Hepatocyte (in vitro differentiated cells): ENCODE results near the gene CDK4. TPM values are rescaled to one million over a fixed set of nuclear protein-coding genes. Genes with fewer than 3 reads are reported as not detected.
A peak's percentile ranks its signal among the peaks of the same experiment; 100 is the strongest.

Experiments used
- DNase-seq: peaks from one replicate; pipeline ENCODE4 v3.0.0-alpha.2; 2016; ENCODE audit warnings: low spot score
- H2AFZ ChIP-seq: fragments of 200-600 bp; sonication (generic); 2 replicates; pipeline ENCODE4 v1.6.0; 2016; ENCODE audit warnings: antibody characterized with exemption, mild to moderate bottlenecking
- H3K27ac ChIP-seq: fragments of 200-600 bp; sonication (generic); 2 replicates; pipeline ENCODE4 v1.5.1; 2016; ENCODE audit warnings: mild to moderate bottlenecking
- H3K27me3 ChIP-seq: fragments of 200-600 bp; sonication (generic); 2 replicates; pipeline ENCODE4 v1.6.1; 2016
- H3K36me3 ChIP-seq: fragments of 200-600 bp; sonication (generic); replicated peaks from 2 replicates; pipeline ENCODE4 v1.5.1; 2016; ENCODE audit warnings: low read depth; ENCODE audit not compliant: insufficient read depth
- H3K4me1 ChIP-seq: fragments of 200-600 bp; sonication (generic); 2 replicates; pipeline ENCODE4 v1.5.1; 2016; ENCODE audit warnings: mild to moderate bottlenecking, moderate library complexity; ENCODE audit not compliant: insufficient read depth
- H3K4me2 ChIP-seq: fragments of 200-600 bp; sonication (generic); 2 replicates; pipeline ENCODE4 v1.6.0; 2016
- H3K4me3 ChIP-seq: fragments of 200-600 bp; sonication (generic); 2 replicates; pipeline ENCODE4 v1.5.1; 2016; ENCODE audit warnings: mild to moderate bottlenecking
- H3K79me2 ChIP-seq: fragments of 200-600 bp; sonication (generic); 2 replicates; pipeline ENCODE4 v1.6.0; 2017; ENCODE audit warnings: mild to moderate bottlenecking
- H3K9me2 ChIP-seq: fragments of 200-600 bp; sonication (generic); replicated peaks from 2 replicates; pipeline ENCODE4 v1.6.0; 2017; ENCODE audit warnings: mild to moderate bottlenecking; ENCODE audit not compliant: insufficient read depth
- H3K9me3 ChIP-seq: fragments of 200-600 bp; sonication (generic); 2 replicates; pipeline ENCODE4 v1.5.1; 2016; ENCODE audit warnings: low read depth, mild to moderate bottlenecking
- H4K20me1 ChIP-seq: fragments of 200-600 bp; sonication (generic); 2 replicates; pipeline ENCODE4 v1.6.0; 2016; ENCODE audit warnings: mild to moderate bottlenecking; ENCODE audit not compliant: insufficient read depth, poor library complexity, severe bottlenecking
- CTCF ChIP-seq: fragments of 200-600 bp; sonication (generic); IDR thresholded peaks from 2 replicates; pipeline ENCODE4 v1.5.1; 2016; ENCODE audit warnings: antibody characterized with exemption, mild to moderate bottlenecking; ENCODE audit not compliant: poor library complexity
- EZH2 ChIP-seq: fragments of 200-600 bp; sonication (generic); IDR thresholded peaks from 2 replicates; pipeline ENCODE4 v1.6.1; 2016; ENCODE audit warnings: antibody characterized with exemption, mild to moderate bottlenecking, borderline replicate concordance
- EZH2phosphoT487 ChIP-seq: fragments of 200-600 bp; sonication (generic); IDR thresholded peaks from one replicate; pipeline ENCODE4 v1.6.1; 2018; ENCODE audit warnings: antibody characterized with exemption, mild to moderate bottlenecking, low read depth, moderate library complexity; ENCODE audit not compliant: unreplicated experiment, severe bottlenecking
- WGBS: methylation state at CpG from one replicate; pipeline ENCODE4 v1.1.6; 2016; ENCODE audit warnings: low lambda C conversion rate; ENCODE audit errors: missing lambda C conversion rate; 5-methylcytosine and 5-hydroxymethylcytosine counted together
- polyA plus RNA-seq: library from polyadenylated mRNA; unstranded; fragments of >200 nt; fragmentation: Nextera tagmentation; extraction: Ambion mirVana; gene quantifications from 2 replicates; pipeline ENCODE4 v1.2.1, GENCODE V29; 2016
- total RNA-seq: library from RNA; depleted of rRNA; stranded (reverse); fragments of >200 nt; gene quantifications from 2 replicates; pipeline ENCODE4 v1.2.3, GENCODE V29; 2014

Gene CDK4
- total and polyA plus RNA-seq, 2 experiments from 2014 or later = 306 to 308 TPM

DNA sequence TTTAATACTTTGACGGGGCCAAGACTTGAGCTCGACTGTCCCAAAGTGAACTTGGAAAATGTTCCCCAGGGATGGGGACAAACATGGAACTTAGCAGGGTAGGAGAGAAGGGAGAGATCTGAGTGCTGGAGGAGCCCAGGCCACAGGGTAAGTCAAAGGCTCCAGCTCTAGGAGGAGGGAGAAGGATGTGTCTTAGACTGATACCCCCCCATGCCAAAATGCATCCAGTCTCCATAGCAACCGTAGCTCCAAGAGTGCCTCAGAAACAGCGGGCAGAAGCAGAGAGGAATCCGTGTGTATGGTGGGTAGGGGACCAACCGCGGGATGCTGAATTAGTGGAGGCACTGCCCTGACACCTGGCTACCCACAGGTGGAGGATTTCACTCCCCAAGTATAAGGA is 12.7 kb downstream of the CDK4 start:
- Histone ChIP-seq H3K79me2 (no peaks in the 10 kb centered on the region), H3K4me1 (peaks cover 23% of the 10 kb centered on the region), H2AFZ (no peak overlapping the region), H3K27me3 (peaks cover 91% of the 10 kb centered on the region), H3K9me3 (no peaks in the 10 kb centered on the region), H3K4me3 (no peak overlapping the region), H3K9me2 (no peaks in the 10 kb centered on the region), H3K4me2 (peak overlapping the region; percentile 94), H3K27ac (no peak overlapping the region), H3K36me3 (no peaks in the 10 kb centered on the region), H4K20me1 (no peaks in the 10 kb centered on the region)
- TF ChIP-seq CTCF = no peak
- no peak for TF ChIP-seq EZH2
- TF ChIP-seq EZH2phosphoT487 = no peak
- DNase-seq = no peak
- 28% methylated on average over 7 of the region's 7 CpGs for WGBS

DNA sequence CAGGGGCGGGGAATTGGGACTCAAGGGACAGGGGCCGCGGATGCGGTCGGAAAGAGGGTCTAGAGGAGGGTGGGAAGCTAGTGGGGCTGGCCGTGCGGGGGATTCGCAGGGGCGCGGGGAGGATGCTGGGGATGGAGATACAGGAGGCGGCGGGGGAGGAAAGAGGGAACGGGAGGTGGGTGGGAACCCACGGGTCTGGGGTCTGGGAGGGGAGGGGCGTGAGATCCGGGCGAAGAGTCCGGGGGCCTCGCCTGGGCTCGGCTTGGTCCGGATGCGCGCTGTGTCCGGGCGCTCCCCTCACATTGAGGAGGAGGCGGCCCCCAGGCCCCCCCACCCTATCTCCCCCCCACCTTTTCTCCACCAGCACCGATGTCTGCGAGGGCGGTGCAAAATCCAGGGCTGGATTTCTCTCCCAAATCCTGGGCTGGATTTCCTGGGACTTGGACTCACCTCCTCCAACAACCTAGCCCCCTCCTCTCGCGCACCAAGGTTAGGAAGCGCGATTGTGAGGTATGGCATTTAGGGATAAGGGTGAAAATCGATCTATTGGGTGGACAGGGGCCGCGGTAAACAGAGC is 13.4 kb downstream of the CDK4 start, which contains the start of gene AGAP2:
Gene AGAP2 (minus strand): TSS at position 82 of the 577 bp plus-strand sequence. CDS start 496 bp downstream, outside the sequence.
- 3% methylated on average over 9 of the region's 36 CpGs for WGBS
- Histone ChIP-seq H3K4me2 (peak within 1 kb of the TSS; percentile 94), H3K27ac (no peak within 1 kb of the TSS), H3K4me1 (peaks cover 23% of the 10 kb centered on the region), H3K79me2 (no peaks in the 10 kb centered on the region), H3K36me3 (no peaks in the 10 kb centered on the region), H3K4me3 (peak within 1 kb of the TSS; percentile 42), H3K9me3 (no peaks in the 10 kb centered on the region), H3K9me2 (no peaks in the 10 kb centered on the region), H3K27me3 (peaks cover 98% of the 10 kb centered on the region), H2AFZ (peak within 1 kb of the TSS; percentile 68), H4K20me1 (no peaks in the 10 kb centered on the region)
- no peak for DNase-seq
- TF ChIP-seq EZH2 (no peak), CTCF (no peak), EZH2phosphoT487 (no peak)

DNA sequence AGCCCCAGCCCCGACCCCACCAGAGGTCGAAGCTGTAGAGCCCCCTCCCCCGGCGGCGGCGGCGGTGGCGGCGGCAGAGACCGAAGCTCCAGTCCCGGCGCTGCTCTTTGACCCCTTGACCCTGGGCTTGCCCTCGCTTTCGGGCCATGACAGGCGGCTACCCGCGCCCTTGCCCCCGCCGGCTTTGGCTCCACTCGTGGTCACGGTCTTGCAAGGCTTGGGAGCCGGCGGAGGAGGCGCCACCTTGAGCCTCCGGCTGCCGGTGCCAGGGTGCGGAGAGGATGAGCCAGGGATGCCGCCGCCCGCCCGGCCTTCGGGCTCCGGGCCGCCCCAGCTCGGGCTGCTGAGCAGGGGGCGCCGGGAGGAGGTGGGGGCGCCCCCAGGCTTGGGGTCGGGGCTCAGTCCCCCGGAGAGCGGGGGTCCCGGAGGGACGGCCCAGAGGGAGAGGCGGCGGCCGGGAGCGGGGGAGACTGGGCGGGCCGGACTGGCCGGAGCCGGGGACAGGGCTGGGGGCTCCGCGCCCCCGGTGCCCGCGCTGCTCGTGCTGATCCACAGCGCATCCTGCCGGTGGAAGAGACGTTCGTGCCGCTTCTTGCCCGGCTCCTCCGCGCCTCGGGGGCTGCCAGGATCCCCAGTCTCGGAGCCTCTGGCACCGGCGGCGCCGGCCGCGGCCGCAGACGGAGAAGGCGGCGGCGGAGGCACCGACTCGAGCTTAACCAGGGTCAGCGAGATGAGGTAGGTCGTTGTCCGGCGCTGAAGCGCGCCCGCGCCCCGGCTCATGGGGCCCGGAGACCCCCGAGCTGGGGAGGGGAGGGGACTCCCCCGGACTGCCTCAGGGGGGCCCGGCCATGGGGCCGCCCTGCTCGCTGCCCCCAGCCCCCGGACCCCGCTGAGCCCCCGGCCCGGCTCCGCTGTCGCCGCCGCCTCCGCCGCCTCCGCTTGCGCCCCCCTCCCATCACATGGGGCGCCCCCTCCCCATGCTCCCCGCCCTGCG is 14.3 kb downstream of the CDK4 start:
- peak overlapping the region; percentile 94 for H3K4me2 ChIP-seq
- peaks cover 98% of the 10 kb centered on the region for H3K27me3 ChIP-seq
- H3K79me2 ChIP-seq = no peaks in the 10 kb centered on the region
- H3K27ac ChIP-seq = no peak overlapping the region
- H2AFZ ChIP-seq = peak overlapping the region; percentile 68
- TF ChIP-seq EZH2phosphoT487 = peak; percentile 75
- peak; percentile 36 for TF ChIP-seq CTCF
- TF ChIP-seq EZH2 = peak; percentile 96
- no peaks in the 10 kb centered on the region for H3K9me3 ChIP-seq
- 1% methylated on average over 35 of the region's 110 CpGs for WGBS
- DNase-seq = peak; percentile 60
- H3K4me1 ChIP-seq = peaks cover 23% of the 10 kb centered on the region
- H3K4me3 ChIP-seq = peak overlapping the region; percentile 42
- no peaks in the 10 kb centered on the region for H3K36me3 ChIP-seq
- no peaks in the 10 kb centered on the region for H4K20me1 ChIP-seq
- H3K9me2 ChIP-seq = no peaks in the 10 kb centered on the region
